ENCODE results near the gene DTNA.

- TF ChIP-seq CTCF (IDR thresholded peaks at IDR 0.05; ENCODE audit: poor library complexity, severe bottlenecking) (no peak), EZH2 (IDR thresholded peaks at IDR 0.05; ENCODE audit: borderline replicate concordance, insufficient read depth, low read length, poor library complexity, severe bottlenecking) (no peak)
These were observed 12.9 kb upstream of the DTNA start for GRCh38 chr18:34697233-34697632.
